H1 (cell line): ENCODE data around the gene CUX1. TPM values are rescaled to one million over a fixed set of nuclear protein-coding genes. Genes with fewer than 3 reads are reported as not detected.

ENCODE experiments used
- BACH1 ChIP-seq: IDR thresholded peaks from 2 replicates; pipeline ENCODE4 v1.6.1; 2012; ENCODE audit warnings: low read length, improper control_type of control experiment
- CHD2 ChIP-seq: IDR thresholded peaks from 2 replicates; pipeline ENCODE4 v1.6.1; 2012; ENCODE audit warnings: low read length, improper control_type of control experiment
- CTBP2 ChIP-seq: IDR thresholded peaks from 2 replicates; pipeline ENCODE4 v1.7.0; 2011; ENCODE audit warnings: borderline replicate concordance, mild to moderate bottlenecking, moderate library complexity, mixed read lengths, low read length; ENCODE audit not compliant: insufficient read depth, insufficient read length
- KDM1A ChIP-seq: fragments of 200-600, 300-600 bp; sonication (generic); IDR thresholded peaks from 2 replicates; pipeline ENCODE4 v1.7.1; 2016; ENCODE audit warnings: mild to moderate bottlenecking, low read length, borderline replicate concordance
- NANOG ChIP-seq: IDR thresholded peaks from 2 replicates; pipeline ENCODE4 v1.6.1; 2011; ENCODE audit warnings: low read length, low read depth, mild to moderate bottlenecking, inconsistent platforms; ENCODE audit not compliant: insufficient read depth, poor library complexity, severe bottlenecking
- POU5F1 ChIP-seq: IDR thresholded peaks from 2 replicates; pipeline ENCODE4 v1.6.1; 2011; ENCODE audit warnings: low read depth, mild to moderate bottlenecking, low read length, moderate library complexity
- RFX5 ChIP-seq: IDR thresholded peaks from 2 replicates; pipeline ENCODE4 v1.6.1; 2011; ENCODE audit warnings: low read depth, low read length, improper control_type of control experiment, borderline replicate concordance
- SP4 ChIP-seq: IDR thresholded peaks from 2 replicates; pipeline ENCODE4 v1.6.1; 2012; ENCODE audit warnings: low read length, inconsistent platforms
- TBP ChIP-seq: IDR thresholded peaks from 2 replicates; pipeline ENCODE4 v1.6.1; 2011; ENCODE audit warnings: low read depth, low read length, improper control_type of control experiment
- TEAD4 ChIP-seq: IDR thresholded peaks from 2 replicates; pipeline ENCODE4 v1.6.1; 2012; ENCODE audit warnings: low read depth, low read length, inconsistent platforms, mixed read lengths
- polyA plus RNA-seq, 7 experiments: library from polyadenylated mRNA; depleted of rRNA in 3 of 7; stranded (reverse) in 5 of 7; unstranded in 2 of 7; fragments of >200 nt in 5 of 7; fragments of 200-250 nt in 2 of 7; gene quantifications; 1 replicate in 5 of 7; 2 replicates in 1 of 7; 4 replicates in 1 of 7; pipeline versions ENCODE4 v1.2.1 to v1.2.3, GENCODE V29; 2011 to 2013; ENCODE audit warnings: missing spikeins in 2 of 7, mixed read lengths in 2 of 7
- total RNA-seq: library from RNA; stranded (reverse); fragmentation: NEBNext Ultra II Directional; extraction: Animal tissue kit (Norgen Biotek cat#: 25700); gene quantifications from 2 replicates; pipeline ENCODE4 v1.2.1, GENCODE V29; 2021
- TF ChIP-seq, protein P1 (sequence below): fragments of 300-600 bp; sonication (generic); IDR thresholded peaks from 2 replicates; pipeline ENCODE4 v1.7.1; 2012; ENCODE audit warnings: low read length, moderate library complexity, mild to moderate bottlenecking, inconsistent platforms; ENCODE audit not compliant: insufficient replicate concordance

The CUX1 gene
- total and polyA plus RNA-seq, 2 of the 8 experiments (the other 6 are each of a cell fraction or from before 2014, with no cell fraction given) = 21.6 to 65.9 TPM

DNA sequence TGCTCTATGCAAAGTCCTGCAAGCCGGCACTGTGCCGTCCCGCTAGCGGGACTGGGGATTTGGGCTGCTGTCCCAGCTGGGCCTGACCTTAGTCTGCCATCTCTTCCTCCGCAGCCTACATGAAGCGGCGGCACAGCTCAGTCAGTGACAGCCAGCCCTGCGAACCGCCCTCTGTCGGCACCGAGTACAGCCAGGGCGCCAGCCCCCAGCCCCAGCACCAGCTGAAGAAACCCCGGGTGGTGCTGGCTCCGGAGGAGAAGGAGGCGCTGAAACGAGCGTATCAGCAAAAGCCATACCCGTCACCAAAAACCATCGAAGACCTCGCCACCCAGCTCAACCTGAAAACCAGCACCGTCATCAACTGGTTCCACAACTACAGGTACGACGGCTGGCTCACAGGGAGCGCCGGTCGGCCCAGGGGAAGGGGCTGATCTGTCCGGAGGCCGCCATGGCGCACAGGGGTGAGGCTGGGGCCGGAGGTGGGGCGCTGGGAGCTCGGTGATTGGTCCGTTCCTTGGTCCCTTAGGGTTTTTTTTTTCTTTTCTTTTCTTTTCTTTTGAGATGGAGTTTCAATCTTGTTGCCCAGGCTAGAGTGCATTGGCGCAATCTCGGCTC lies 421.9 kb downstream of the CUX1 start (continued):
- TF ChIP-seq, protein P1, sequence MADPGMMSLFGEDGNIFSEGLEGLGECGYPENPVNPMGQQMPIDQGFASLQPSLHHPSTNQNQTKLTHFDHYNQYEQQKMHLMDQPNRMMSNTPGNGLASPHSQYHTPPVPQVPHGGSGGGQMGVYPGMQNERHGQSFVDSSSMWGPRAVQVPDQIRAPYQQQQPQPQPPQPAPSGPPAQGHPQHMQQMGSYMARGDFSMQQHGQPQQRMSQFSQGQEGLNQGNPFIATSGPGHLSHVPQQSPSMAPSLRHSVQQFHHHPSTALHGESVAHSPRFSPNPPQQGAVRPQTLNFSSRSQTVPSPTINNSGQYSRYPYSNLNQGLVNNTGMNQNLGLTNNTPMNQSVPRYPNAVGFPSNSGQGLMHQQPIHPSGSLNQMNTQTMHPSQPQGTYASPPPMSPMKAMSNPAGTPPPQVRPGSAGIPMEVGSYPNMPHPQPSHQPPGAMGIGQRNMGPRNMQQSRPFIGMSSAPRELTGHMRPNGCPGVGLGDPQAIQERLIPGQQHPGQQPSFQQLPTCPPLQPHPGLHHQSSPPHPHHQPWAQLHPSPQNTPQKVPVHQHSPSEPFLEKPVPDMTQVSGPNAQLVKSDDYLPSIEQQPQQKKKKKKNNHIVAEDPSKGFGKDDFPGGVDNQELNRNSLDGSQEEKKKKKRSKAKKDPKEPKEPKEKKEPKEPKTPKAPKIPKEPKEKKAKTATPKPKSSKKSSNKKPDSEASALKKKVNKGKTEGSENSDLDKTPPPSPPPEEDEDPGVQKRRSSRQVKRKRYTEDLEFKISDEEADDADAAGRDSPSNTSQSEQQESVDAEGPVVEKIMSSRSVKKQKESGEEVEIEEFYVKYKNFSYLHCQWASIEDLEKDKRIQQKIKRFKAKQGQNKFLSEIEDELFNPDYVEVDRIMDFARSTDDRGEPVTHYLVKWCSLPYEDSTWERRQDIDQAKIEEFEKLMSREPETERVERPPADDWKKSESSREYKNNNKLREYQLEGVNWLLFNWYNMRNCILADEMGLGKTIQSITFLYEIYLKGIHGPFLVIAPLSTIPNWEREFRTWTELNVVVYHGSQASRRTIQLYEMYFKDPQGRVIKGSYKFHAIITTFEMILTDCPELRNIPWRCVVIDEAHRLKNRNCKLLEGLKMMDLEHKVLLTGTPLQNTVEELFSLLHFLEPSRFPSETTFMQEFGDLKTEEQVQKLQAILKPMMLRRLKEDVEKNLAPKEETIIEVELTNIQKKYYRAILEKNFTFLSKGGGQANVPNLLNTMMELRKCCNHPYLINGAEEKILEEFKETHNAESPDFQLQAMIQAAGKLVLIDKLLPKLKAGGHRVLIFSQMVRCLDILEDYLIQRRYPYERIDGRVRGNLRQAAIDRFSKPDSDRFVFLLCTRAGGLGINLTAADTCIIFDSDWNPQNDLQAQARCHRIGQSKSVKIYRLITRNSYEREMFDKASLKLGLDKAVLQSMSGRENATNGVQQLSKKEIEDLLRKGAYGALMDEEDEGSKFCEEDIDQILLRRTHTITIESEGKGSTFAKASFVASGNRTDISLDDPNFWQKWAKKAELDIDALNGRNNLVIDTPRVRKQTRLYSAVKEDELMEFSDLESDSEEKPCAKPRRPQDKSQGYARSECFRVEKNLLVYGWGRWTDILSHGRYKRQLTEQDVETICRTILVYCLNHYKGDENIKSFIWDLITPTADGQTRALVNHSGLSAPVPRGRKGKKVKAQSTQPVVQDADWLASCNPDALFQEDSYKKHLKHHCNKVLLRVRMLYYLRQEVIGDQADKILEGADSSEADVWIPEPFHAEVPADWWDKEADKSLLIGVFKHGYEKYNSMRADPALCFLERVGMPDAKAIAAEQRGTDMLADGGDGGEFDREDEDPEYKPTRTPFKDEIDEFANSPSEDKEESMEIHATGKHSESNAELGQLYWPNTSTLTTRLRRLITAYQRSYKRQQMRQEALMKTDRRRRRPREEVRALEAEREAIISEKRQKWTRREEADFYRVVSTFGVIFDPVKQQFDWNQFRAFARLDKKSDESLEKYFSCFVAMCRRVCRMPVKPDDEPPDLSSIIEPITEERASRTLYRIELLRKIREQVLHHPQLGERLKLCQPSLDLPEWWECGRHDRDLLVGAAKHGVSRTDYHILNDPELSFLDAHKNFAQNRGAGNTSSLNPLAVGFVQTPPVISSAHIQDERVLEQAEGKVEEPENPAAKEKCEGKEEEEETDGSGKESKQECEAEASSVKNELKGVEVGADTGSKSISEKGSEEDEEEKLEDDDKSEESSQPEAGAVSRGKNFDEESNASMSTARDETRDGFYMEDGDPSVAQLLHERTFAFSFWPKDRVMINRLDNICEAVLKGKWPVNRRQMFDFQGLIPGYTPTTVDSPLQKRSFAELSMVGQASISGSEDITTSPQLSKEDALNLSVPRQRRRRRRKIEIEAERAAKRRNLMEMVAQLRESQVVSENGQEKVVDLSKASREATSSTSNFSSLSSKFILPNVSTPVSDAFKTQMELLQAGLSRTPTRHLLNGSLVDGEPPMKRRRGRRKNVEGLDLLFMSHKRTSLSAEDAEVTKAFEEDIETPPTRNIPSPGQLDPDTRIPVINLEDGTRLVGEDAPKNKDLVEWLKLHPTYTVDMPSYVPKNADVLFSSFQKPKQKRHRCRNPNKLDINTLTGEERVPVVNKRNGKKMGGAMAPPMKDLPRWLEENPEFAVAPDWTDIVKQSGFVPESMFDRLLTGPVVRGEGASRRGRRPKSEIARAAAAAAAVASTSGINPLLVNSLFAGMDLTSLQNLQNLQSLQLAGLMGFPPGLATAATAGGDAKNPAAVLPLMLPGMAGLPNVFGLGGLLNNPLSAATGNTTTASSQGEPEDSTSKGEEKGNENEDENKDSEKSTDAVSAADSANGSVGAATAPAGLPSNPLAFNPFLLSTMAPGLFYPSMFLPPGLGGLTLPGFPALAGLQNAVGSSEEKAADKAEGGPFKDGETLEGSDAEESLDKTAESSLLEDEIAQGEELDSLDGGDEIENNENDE = no peak
- TF ChIP-seq NANOG = no peak
- no peak for TF ChIP-seq TEAD4
- no peak for TF ChIP-seq TBP
- no peak for TF ChIP-seq CTBP2
- TF ChIP-seq POU5F1 = no peak
- TF ChIP-seq RFX5 = no peak
- no peak for TF ChIP-seq SP4
- no peak for TF ChIP-seq BACH1
- TF ChIP-seq KDM1A = no peak
- no peak for TF ChIP-seq CHD2
